Measurements from ENCODE around the gene NELL1. TPM values are rescaled to one million over a fixed set of nuclear protein-coding genes. Genes with fewer than 3 reads are reported as not detected.

NELL1 gene
- total RNA-seq, 2 donors from 2014 or later: 0.09 to 0.11 TPM

GRCh38 chr11:20876738-20877137 is 207.4 kb downstream of the NELL1 start:
- no peak overlapping the region for H3K27ac Mint-ChIP-seq
- Histone ChIP-seq H3K9ac (ENCODE audit: extremely low read depth, low read length, poor library complexity, severe bottlenecking) (no peak overlapping the region), H3K4me1 (ENCODE audit: control insufficient read depth, insufficient read depth, low read length) (peaks cover 4% of the 10 kb centered on the region), H3K9me3 (ENCODE audit: control insufficient read depth, low read length) (no peaks in the 10 kb centered on the region), H3K27ac (ENCODE audit: low read depth, low read length) (no peak overlapping the region), H3K27me3 (ENCODE audit: control insufficient read depth, insufficient read depth, low read length, poor library complexity, severe bottlenecking) (peaks cover 42% of the 10 kb centered on the region), H3K36me3 (ENCODE audit: control insufficient read depth, insufficient read depth, low read length) (no peaks in the 10 kb centered on the region), H3K4me3 (ENCODE audit: low read length) (no peak overlapping the region)
- peaks cover 76% of the 10 kb centered on the region for H3K27me3 Mint-ChIP-seq (ENCODE audit: insufficient read depth)
- no peak overlapping the region for H3K4me3 Mint-ChIP-seq
- H3K36me3 Mint-ChIP-seq (ENCODE audit: low read depth): no peaks in the 10 kb centered on the region
- TF ChIP-seq, protein P1, sequence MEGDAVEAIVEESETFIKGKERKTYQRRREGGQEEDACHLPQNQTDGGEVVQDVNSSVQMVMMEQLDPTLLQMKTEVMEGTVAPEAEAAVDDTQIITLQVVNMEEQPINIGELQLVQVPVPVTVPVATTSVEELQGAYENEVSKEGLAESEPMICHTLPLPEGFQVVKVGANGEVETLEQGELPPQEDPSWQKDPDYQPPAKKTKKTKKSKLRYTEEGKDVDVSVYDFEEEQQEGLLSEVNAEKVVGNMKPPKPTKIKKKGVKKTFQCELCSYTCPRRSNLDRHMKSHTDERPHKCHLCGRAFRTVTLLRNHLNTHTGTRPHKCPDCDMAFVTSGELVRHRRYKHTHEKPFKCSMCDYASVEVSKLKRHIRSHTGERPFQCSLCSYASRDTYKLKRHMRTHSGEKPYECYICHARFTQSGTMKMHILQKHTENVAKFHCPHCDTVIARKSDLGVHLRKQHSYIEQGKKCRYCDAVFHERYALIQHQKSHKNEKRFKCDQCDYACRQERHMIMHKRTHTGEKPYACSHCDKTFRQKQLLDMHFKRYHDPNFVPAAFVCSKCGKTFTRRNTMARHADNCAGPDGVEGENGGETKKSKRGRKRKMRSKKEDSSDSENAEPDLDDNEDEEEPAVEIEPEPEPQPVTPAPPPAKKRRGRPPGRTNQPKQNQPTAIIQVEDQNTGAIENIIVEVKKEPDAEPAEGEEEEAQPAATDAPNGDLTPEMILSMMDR (conservative IDR thresholded peaks at IDR 0.05): no peak
- peaks cover 29% of the 10 kb centered on the region for H3K4me1 Mint-ChIP-seq
- DNase-seq: no peak
- H3K9me3 Mint-ChIP-seq: no peaks in the 10 kb centered on the region

GRCh38 chr11:20880094-20880493 is 210.7 kb downstream of the NELL1 start:
- H3K9me3 ChIP-seq (ENCODE audit: control insufficient read depth, low read length): no peaks in the 10 kb centered on the region
- DNase-seq: no peak
- H3K4me3 ChIP-seq (ENCODE audit: low read length): no peak overlapping the region
- no peak overlapping the region for H3K9ac ChIP-seq (ENCODE audit: extremely low read depth, low read length, poor library complexity, severe bottlenecking)
- Mint-ChIP-seq H3K4me1 (peaks cover 33% of the 10 kb centered on the region), H3K27me3 (ENCODE audit: insufficient read depth) (peaks cover 87% of the 10 kb centered on the region), H3K9me3 (no peaks in the 10 kb centered on the region), H3K27ac (no peak overlapping the region), H3K36me3 (ENCODE audit: low read depth) (no peaks in the 10 kb centered on the region), H3K4me3 (no peak overlapping the region)
- no peaks in the 10 kb centered on the region for H3K36me3 ChIP-seq (ENCODE audit: control insufficient read depth, insufficient read depth, low read length)
- H3K27me3 ChIP-seq (ENCODE audit: control insufficient read depth, insufficient read depth, low read length, poor library complexity, severe bottlenecking): peaks cover 56% of the 10 kb centered on the region
- TF ChIP-seq, protein P1 (conservative IDR thresholded peaks at IDR 0.05): no peak
- WGBS, 2 experiments (ENCODE audit: insufficient coverage in 1 of 2, insufficient read length in 1 of 2): 88 to 95% methylated on average over 1 of the region's 1 CpG
- H3K27ac ChIP-seq (ENCODE audit: low read depth, low read length): no peak overlapping the region
- peaks cover 4% of the 10 kb centered on the region for H3K4me1 ChIP-seq (ENCODE audit: control insufficient read depth, insufficient read depth, low read length)

DNA sequence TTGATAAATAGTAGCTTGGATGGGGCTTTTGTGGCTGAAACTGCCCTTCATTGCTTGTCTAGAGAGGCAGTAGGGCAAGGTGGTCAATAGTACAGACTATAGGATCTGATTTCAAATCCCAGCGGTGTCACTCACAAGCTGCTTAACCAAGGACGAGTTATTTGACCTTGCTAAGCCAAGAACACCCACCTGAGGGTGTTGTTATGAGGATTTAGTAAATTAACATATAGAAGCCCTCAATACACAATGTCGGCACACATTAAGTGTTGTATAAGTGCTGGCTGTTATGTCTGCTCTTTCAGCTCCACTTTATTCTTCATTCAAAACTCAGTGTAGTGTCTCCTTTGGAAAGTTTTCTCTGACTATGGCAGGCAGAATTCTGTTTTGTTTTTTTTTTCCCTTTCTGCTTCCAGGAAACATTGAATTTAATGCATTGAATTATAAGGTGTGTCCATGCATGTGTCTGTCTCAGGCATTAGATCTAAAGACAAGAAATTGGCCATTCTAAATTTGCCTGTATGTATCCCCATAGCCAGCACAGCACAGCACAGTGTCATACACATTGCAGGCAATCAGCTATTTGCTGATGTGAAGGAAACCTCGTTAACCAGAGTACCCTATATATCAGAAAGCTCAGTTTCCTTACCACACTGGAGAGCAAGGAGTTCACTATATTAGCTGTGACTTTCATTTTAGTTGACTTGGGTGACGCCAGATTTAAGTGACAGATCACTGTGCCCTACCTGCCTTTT is 212.1 kb downstream of the NELL1 start:
- DNase-seq: no peak
- no peaks in the 10 kb centered on the region for H3K9me3 Mint-ChIP-seq
- H3K27me3 Mint-ChIP-seq (ENCODE audit: insufficient read depth): peaks cover 86% of the 10 kb centered on the region
- peaks cover 22% of the 10 kb centered on the region for H3K4me1 Mint-ChIP-seq
- H3K9me3 ChIP-seq (ENCODE audit: control insufficient read depth, low read length): no peaks in the 10 kb centered on the region
- TF ChIP-seq, protein P1 (conservative IDR thresholded peaks at IDR 0.05): no peak
- H3K27ac Mint-ChIP-seq: no peak overlapping the region
- H3K27me3 ChIP-seq (ENCODE audit: control insufficient read depth, insufficient read depth, low read length, poor library complexity, severe bottlenecking): peaks cover 62% of the 10 kb centered on the region
- no peak overlapping the region for H3K9ac ChIP-seq (ENCODE audit: extremely low read depth, low read length, poor library complexity, severe bottlenecking)
- 14 to 38% methylated on average over 2 to 5 of the region's 5 CpGs for WGBS, 2 experiments (ENCODE audit: insufficient coverage in 1 of 2, insufficient read length in 1 of 2)
- H3K27ac ChIP-seq (ENCODE audit: low read depth, low read length): no peak overlapping the region
- H3K4me3 ChIP-seq (ENCODE audit: low read length): no peak overlapping the region
- H3K4me1 ChIP-seq (ENCODE audit: control insufficient read depth, insufficient read depth, low read length): no peaks in the 10 kb centered on the region
- no peak overlapping the region for H3K4me3 Mint-ChIP-seq
- H3K36me3 ChIP-seq (ENCODE audit: control insufficient read depth, insufficient read depth, low read length): no peaks in the 10 kb centered on the region
- H3K36me3 Mint-ChIP-seq (ENCODE audit: low read depth): no peaks in the 10 kb centered on the region
